Uterus (tissue), 4 donors: ENCODE data around the gene NT5M. TPM values are rescaled to one million over a fixed set of nuclear protein-coding genes. Genes with fewer than 3 reads are reported as not detected.
A peak's percentile ranks its signal among the peaks of the same experiment; 100 is the strongest.

ENCODE experiments used
- DNase-seq, 2 donors: peaks; one replicate each; pipeline ENCODE4 v3.0.0-alpha.2; 2019 to 2020
- H3K27ac ChIP-seq, 2 donors: fragments of 200-600 bp; sonication (generic); 1 replicate in 1 of 2; 2 replicates in 1 of 2; pipeline ENCODE4 v1.5.1; 2016 to 2018
- H3K27me3 ChIP-seq, 2 donors: fragments of 200-600 bp; sonication (generic); one replicate each; pipeline ENCODE4 v1.5.1; 2018 to 2019; ENCODE audit warnings: control low read depth in 1 of 2
- H3K36me3 ChIP-seq, 2 donors: fragments of 200-600 bp; sonication (generic); one replicate each; pipeline ENCODE4 v1.5.1; 2019; ENCODE audit warnings: control low read depth in 1 of 2
- H3K4me1 ChIP-seq, 2 donors: fragments of 200-600 bp; sonication (generic); one replicate each; pipeline ENCODE4 v1.5.1; 2018 to 2019; ENCODE audit warnings: control low read depth in 1 of 2
- H3K4me3 ChIP-seq, 2 donors: fragments of 200-600 bp; sonication (generic); 1 replicate in 1 of 2; 2 replicates in 1 of 2; pipeline ENCODE4 v1.5.1; 2018 to 2019; ENCODE audit warnings: mild to moderate bottlenecking in 1 of 2
- H3K9me3 ChIP-seq, 2 donors: fragments of 200-600 bp; sonication (generic); one replicate each; pipeline ENCODE4 v1.5.1; 2019; ENCODE audit warnings: control low read depth in 1 of 2
- POLR2A ChIP-seq, 2 donors: fragments of 450-650 bp; IDR thresholded peaks; one replicate each; pipeline ENCODE4 v1.6.1; 2016; ENCODE audit warnings: antibody characterized with exemption in 2 of 2, mild to moderate bottlenecking in 1 of 2, moderate library complexity in 1 of 2
- intact Hi-C: fragments of 100-400 bp; cut with DNase I; formaldehyde crosslinking; loops from one replicate; pipeline ENCODE4 v1.15.1; 2023; ENCODE audit warnings: low total_unique reads
- total RNA-seq, 4 donors: library from RNA; depleted of rRNA in 3 of 4; stranded (reverse); fragments of >200 nt in 3 of 4; gene quantifications; one replicate each; pipeline versions ENCODE4 v1.1.0 to v1.2.4, GENCODE V29; 2014 to 2023
- TF ChIP-seq, protein P1 (sequence below), 4 experiments: fragments of 200-600 bp in 2 of 4; fragments of 450-650 bp in 2 of 4; sonication (generic) in 2 of 4; IDR thresholded peaks; one replicate each; pipeline ENCODE4 v1.5.1; 2016 to 2019; ENCODE audit warnings: antibody characterized with exemption in 4 of 4, mild to moderate bottlenecking in 2 of 4, moderate library complexity in 1 of 4
- donor health status: DM: yes; HTN: yes; CAD: no.

NT5M gene
- total RNA-seq, 4 donors from 2014 or later, result 0.26 to 7.8 (median 2.8) TPM

DNA sequence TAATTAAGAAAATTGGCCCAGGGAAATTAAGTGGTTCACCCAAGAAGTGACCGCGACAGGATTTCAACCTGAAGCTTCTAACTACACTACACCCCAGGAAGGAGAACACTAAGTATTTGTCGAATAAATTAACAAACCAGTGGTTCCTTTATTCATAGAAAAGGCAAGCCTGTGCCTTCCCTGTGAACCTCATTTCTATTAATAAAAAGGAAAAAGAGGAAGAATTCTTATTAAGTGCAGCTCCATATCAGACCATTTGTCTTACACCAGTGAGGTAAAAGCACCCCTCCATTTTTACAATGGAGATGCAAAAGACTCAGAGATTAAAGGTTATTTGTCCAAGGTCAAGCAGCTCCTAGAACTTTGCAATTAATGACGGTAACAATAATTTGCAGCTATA, 23.9 kb upstream of the NT5M start:
- DNase-seq, result no peak
- Histone ChIP-seq H3K4me1 (peaks cover 4 to 5% of the 10 kb centered on the region in 2 donors), H3K27me3 (no peaks in the 10 kb centered on the region), H3K9me3 (no peaks in the 10 kb centered on the region), H3K27ac (no peak overlapping the region), H3K36me3 (no peaks in the 10 kb centered on the region), H3K4me3 (no peak overlapping the region)
- no peak for TF ChIP-seq POLR2A (IDR thresholded peaks at IDR 0.05)
- TF ChIP-seq, protein P1, sequence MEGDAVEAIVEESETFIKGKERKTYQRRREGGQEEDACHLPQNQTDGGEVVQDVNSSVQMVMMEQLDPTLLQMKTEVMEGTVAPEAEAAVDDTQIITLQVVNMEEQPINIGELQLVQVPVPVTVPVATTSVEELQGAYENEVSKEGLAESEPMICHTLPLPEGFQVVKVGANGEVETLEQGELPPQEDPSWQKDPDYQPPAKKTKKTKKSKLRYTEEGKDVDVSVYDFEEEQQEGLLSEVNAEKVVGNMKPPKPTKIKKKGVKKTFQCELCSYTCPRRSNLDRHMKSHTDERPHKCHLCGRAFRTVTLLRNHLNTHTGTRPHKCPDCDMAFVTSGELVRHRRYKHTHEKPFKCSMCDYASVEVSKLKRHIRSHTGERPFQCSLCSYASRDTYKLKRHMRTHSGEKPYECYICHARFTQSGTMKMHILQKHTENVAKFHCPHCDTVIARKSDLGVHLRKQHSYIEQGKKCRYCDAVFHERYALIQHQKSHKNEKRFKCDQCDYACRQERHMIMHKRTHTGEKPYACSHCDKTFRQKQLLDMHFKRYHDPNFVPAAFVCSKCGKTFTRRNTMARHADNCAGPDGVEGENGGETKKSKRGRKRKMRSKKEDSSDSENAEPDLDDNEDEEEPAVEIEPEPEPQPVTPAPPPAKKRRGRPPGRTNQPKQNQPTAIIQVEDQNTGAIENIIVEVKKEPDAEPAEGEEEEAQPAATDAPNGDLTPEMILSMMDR (IDR thresholded peaks at IDR 0.05), result no peak
- intact Hi-C loops, result no loop called here

DNA sequence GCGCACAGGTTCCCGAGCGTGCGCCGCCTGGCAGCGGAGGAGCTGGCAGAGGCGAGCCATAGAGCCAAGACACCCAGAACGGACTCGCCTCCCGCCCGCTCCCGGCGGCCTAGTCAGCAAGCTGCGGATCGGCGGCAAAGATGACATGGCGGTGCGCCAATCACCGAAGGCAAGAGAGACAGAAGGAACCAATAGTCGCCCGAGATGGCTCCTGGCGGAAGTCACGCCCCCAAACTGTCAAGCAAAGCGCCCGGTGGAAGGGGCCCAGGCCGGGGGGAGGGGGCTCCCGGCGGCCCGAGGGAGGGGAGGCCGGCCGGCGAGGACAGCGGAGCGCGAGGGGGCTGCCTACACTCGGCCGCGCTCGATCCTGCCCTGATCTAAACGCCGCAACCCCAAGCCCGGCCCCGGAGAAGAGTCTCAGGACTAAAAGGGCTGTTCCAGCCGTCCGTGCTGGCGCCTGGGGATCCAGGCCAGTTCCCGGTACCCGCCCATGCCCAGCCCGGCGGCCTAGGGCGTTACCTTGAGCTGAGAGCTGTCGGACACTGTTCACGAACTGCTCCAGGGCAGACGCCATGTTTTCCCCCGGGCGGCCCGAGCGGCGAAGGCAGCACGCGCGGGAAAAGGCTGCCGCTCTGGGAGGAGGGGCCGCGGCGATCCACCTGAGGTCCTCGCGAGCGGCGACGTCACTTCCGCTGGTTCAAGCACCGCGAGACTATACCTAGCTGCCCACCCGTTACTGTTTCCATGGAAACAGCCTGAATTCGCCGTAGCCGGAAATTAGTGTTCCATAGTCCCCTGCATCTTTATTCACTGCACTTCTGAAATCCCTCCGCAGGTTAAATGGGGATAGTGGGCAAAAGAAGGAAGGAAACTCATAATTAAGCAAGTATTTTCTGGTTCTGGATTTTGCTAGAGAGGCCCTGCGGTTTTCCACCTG, 22.3 kb upstream of the NT5M start, which contains the start of gene COPS3:
Gene COPS3 (minus strand): TSS at position 634 of the 937 bp plus-strand sequence. CDS start 60 bp downstream, at position 574.
- peak; percentile 98 for DNase-seq
- Histone ChIP-seq H3K27me3 (no peaks in the 10 kb centered on the region), H3K9me3 (no peaks in the 10 kb centered on the region), H3K4me3 (peak within 1 kb of the TSS; percentile 70 to 95), H3K36me3 (no peaks in the 10 kb centered on the region), H3K4me1 (peaks cover 4 to 5% of the 10 kb centered on the region in 2 donors), H3K27ac (peak within 1 kb of the TSS; percentile 92 to 95)
- intact Hi-C loops, result no loop called here
- TF ChIP-seq, protein P1 (IDR thresholded peaks at IDR 0.05), result no peak
- TF ChIP-seq POLR2A (IDR thresholded peaks at IDR 0.05), result peak; percentile 46 to 78

DNA sequence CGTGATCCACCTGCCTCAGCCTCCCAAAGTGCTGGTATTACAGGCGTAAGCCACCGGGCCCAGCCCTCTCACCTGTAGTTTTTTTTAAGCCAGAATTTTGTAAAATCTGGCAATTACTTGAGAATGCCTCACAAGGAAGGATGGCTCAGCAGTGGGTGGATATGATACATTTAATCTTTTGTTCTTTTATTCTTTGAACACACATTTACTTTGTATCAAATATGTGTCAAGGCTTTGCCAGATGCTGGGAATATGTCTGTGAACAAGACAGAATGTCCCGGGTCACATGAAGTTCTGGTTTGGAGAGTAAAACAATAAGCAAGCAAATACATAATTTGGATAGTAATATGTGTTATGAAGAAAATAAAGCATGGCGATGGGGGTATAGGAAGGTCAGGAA, 17.2 kb upstream of the NT5M start:
- TF ChIP-seq, protein P1 (IDR thresholded peaks at IDR 0.05), result no peak
- TF ChIP-seq POLR2A (IDR thresholded peaks at IDR 0.05), result no peak
- no peak overlapping the region for H3K27ac ChIP-seq
- no peaks in the 10 kb centered on the region for H3K9me3 ChIP-seq
- no peaks in the 10 kb centered on the region for H3K27me3 ChIP-seq
- intact Hi-C loops, result no loop called here
- no peak overlapping the region for H3K4me3 ChIP-seq
- no peaks in the 10 kb centered on the region for H3K4me1 ChIP-seq
- no peaks in the 10 kb centered on the region for H3K36me3 ChIP-seq
- DNase-seq, result no peak

DNA sequence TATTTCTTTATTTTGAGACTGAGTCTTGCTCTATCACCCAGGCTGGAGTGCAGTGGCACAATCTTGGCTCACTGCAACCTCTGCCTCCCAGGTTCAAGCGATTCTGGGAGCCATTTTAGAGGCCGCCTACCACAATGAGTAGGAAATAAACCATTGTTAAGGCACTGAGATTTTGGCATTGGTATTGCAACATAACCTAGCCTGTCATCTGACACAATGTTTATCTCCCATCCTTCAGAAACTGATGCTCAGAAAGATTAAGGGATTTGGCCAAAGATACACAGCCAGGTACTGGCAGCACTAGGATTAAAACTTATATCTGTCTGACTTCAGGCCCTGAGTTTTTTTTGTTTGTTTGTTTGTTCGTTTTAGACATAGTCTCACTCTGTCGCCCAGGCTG, 14.1 kb upstream of the NT5M start:
- H3K27me3 ChIP-seq, result no peaks in the 10 kb centered on the region
- no peaks in the 10 kb centered on the region for H3K9me3 ChIP-seq
- TF ChIP-seq POLR2A (IDR thresholded peaks at IDR 0.05), result no peak
- TF ChIP-seq, protein P1 (IDR thresholded peaks at IDR 0.05), result no peak
- H3K36me3 ChIP-seq, result no peaks in the 10 kb centered on the region
- intact Hi-C loops, result no loop called here
- no peaks in the 10 kb centered on the region for H3K4me1 ChIP-seq
- DNase-seq, result no peak
- H3K4me3 ChIP-seq, result no peak overlapping the region
- H3K27ac ChIP-seq, result no peak overlapping the region

DNA sequence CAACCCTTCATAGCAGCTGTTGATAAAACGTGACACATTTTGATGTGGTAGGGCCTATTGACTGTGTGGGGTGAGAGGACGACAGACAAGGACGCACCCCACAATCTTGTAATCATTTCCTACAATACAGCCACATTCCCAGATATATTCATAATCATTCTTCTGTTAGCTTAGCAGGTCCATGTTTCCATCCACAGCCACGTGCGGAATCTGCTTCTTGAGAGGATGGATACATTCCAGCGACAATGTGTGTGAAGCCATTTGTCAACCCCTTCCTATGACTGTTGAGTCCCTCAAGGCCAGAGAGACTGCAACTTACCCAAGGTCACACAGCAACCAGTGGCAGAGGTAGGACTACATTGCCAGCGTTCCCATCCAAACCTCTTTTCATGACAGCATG, 13.5 kb upstream of the NT5M start:
- Histone ChIP-seq H3K36me3 (no peaks in the 10 kb centered on the region), H3K27ac (no peak overlapping the region), H3K4me1 (no peaks in the 10 kb centered on the region), H3K27me3 (no peaks in the 10 kb centered on the region), H3K9me3 (no peaks in the 10 kb centered on the region), H3K4me3 (no peak overlapping the region)
- intact Hi-C loops, result no loop called here
- TF ChIP-seq, protein P1 (IDR thresholded peaks at IDR 0.05), result no peak
- no peak for TF ChIP-seq POLR2A (IDR thresholded peaks at IDR 0.05)
- DNase-seq, result no peak
